Body of pancreas (tissue), 4 donors: ENCODE data around the gene SP2.

Experiments used
- CTCF ChIP-seq, 7 experiments: fragments of 450-650 bp in 4 of 7; fragments of 200-600 bp in 3 of 7; sonication (generic) in 3 of 7; IDR thresholded peaks; one replicate each; pipeline ENCODE4 v1.5.1; 2016 to 2019; ENCODE audit warnings: antibody characterized with exemption in 7 of 7
- POLR2A ChIP-seq, 3 donors: fragments of 450-650 bp; IDR thresholded peaks; one replicate each; pipeline ENCODE4 v1.6.1; 2016; ENCODE audit warnings: antibody characterized with exemption in 3 of 3, mild to moderate bottlenecking in 2 of 3

GRCh38 chr17:47946516-47946915 lies 50.5 kb downstream of the SP2 start:
- TF ChIP-seq CTCF (IDR thresholded peaks at IDR 0.05) (no peak), POLR2A (IDR thresholded peaks at IDR 0.05) (no peak)
